HG02759 (cell line): ENCODE results near the gene HYAL3.
"Not testable (repeated sequence)": the region's sequence is repeated elsewhere in the genome, so short reads cannot be mapped to it uniquely, and the experiment has no call there.

ENCODE experiments used
- ATAC-seq: cut with Tn5 transposase; IDR thresholded peaks from one replicate; pipeline ENCODE4 v1.9.1; 2021; ENCODE audit warnings: mild to moderate bottlenecking, moderate library complexity; ENCODE audit not compliant: unreplicated experiment

Gene HYAL3

DNA sequence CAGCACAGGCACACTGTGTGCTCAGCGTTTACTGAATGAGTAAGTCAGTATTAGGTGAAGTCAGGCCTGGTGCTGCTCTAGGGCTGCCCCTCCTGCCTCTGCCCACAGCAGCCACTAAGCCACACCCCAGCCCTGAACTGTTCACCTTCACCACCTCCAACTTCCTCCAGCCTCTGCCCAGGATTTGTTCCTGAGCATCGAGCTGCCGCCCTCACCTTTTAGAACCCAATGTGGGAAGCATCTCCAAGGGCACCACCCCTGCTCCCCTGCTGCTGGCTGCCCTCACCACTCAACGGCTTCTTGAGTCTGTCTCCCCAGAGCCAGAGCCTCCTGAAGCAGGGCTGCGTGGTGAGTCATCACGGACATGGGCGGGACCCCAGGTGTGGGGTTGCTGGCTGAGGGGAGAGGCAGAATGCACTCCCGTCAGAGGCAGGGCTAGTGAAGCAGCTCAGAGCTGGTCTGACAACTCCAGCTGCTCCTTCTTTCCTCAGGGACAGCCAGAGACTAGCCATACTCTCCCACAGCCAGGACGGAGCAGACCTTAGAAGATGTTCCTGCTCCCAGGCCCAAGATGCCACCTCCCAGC is 17.5 kb upstream of the HYAL3 start:
- no peak for ATAC-seq

DNA sequence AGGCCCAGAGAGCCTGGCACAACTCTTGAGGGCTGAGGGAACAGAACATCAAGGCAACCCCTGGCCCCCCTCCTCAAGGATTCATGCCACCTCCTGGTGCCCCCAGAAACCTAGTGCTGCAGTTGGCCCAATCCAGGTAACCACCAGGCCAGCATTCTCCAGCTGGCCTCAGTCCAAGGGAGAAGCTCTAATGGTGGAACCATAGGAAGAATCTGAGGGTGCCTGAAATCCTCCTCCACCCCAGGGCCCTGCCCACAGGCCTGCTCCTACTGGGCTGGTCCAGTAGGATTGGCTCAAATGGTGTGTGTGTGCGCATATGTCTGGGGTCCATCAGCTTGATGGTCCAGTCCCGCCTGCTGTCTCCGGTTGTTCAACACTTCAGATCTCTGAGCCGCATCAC is 15.6 kb upstream of the HYAL3 start:
- ATAC-seq = no peak

GRCh38 chr3:50314342-50314741 is 15.1 kb upstream of the HYAL3 start:
- ATAC-seq = no peak

DNA sequence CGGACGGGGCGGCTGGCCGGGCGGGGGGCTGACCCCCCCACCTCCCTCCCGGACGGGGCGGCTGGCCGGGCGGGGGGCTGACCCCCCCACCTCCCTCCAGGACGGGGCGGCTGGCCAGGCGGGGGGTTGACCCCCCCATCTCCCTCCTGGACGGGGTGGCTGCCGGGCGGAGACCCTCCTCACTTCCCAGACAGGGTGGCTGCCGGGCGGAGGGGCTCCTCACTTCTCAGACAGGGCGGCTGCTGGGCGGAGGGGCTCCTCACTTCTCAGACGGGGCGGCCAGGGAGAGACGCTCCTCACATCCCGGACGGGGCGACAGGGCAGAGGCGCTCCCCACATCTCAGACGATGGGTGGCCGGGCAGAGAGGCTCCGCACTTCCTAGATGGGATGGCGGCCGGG is 12.8 kb upstream of the HYAL3 start:
- not testable (repeated sequence) for ATAC-seq

DNA sequence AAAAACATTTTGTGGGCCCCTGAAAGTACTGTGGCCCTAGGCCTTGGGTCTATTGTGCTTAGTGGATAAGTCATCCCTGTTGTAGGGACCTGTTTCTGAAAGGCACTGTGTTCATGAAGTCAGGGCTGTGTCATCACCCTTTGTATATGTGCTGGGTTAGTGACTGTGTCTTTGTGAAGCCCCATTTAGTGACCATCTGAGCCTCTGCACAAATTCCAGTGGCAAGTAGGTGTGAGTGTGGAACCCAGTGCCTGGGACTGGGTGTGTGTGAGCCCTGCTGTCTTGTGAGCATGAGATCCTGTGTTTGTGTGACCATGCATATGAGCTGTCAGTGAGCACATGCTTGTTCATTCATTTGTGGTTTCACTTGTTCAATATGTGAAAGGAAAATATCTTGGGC is 5.4 kb upstream of the HYAL3 start:
- ATAC-seq = no peak

DNA sequence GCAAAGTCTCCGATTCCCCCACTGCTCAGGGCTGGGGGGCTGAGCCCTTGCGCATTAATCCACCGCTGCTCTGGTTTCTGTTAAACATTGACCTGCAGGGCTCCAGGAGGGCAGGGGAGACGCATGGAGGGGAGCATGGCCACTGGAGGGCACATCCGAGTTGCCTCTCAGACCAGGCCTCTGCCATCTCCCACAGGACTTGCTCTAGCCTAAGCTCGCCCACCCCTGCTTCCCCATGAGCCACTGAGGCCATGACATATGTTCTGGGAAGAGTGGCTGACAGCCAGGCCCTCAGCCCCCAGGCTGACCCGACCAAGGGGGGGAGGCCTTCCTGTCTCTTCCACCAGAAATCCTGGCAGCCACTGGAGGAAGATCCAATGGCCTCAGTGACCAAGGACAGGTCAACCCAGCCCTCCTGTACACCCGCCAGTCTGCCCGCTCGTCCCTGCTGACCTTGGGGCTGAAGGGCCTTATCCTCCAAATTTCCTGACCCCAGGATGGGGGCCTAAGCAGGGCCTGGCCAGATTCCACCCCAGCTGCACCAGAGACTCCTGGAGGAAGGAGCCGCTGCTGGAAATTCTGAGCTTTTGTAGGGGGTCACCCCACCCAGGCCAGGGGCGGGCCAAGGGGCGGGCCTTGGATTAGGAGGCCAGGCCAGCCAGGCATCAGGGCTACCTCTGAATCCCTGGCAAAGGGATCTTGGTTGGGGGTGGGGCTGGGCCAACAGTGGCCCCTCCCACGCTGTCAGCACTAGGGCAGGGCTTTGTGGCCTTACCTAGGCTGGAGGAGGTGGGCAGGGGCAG is 4.0 kb upstream of the HYAL3 start, which contains the start of gene HYAL1:
Gene HYAL1, minus strand, starts transcription at position 562 of the 803 bp plus-strand sequence. CDS start 618 bp downstream, outside the sequence.
- no peak for ATAC-seq

DNA sequence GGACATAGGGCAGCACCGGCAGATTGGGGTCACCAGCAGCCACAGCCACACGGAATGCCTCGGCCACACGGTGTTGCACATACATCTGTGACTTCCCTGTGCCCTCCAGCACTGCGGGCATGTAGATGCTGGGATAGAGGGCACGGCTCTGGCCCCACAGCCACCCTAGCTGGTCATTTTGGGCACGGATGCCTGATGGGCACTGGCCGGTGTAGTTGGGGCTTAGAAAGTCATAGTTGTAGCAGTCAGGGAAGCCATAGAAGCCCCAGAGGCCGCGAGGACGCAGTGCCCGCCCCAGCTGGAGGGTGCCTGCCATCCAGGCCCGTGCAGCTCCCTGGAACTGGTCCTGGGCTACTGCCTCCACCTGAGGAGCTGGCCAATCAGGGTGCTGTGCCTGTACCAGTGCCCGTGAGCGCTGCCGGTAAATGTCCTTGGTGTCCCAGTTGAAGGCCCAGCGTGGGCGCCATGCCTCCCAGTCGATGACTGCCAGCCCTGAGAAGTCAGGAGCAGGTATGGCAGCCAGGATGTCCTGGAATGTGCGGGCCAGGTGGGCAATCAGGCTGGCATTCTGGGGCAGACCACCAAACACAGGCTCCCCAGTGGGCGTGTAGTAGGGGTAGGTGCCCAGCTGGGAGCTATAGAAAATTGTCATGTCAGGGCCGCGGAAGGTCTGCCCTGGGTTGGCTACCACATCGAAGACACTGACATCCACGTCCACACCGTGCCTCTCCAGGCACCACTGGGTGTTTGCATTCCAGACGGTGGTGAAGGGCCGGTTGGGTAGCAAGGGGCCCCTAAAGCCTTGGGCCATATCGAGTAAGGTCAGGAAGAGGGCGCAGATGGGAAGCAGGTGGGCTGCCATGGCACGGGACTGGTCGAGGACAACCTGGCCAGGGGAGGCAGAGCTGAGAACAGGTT is 3.1 kb upstream of the HYAL3 start:
- ATAC-seq = no peak

DNA sequence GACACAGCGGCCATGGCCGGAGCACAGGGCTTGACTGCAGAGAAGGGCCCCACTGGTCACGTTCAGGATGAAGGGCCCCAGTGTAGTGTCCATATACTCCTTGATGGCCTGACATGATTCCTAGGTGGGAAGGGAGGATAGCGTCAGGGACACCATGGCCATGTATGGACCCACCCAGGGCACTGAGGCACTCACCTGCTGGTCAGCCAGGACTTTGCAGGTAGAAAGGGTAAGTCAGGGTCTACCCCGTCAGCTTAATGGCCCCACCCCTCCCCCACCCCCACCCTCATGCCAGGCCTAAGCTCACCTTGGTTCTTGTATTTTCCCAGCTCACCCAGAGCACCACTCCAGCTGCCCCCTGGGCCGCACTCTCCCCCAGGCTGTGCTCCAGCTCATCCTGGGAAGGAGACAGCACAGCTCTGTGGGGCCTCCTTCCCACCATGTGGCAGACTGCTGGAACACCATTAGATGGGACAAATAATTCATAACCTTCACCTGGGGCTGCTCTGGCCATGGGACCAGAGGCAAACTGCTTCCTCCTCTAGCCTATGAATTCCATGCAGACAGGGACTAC is 1.6 kb upstream of the HYAL3 start:
- ATAC-seq = no peak

GRCh38 chr3:50299929-50300680 is 900 bp upstream of the HYAL3 start:
- ATAC-seq = no peak

DNA sequence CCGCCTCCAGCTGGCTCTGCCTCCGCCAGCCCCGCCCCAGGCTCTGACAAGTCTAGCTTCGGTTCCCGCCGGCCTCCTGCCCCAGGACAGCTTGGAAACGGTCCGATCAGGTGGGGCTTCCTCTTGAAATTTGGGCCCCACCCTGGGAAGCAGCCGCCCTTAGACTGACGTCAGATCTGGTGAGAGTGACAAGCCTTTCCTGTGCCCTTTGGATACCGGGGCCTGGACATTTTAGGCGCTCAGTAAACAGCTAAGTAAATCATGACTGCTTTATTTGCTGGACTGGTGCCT is 378 bp upstream of the HYAL3 start:
- ATAC-seq = no peak

DNA sequence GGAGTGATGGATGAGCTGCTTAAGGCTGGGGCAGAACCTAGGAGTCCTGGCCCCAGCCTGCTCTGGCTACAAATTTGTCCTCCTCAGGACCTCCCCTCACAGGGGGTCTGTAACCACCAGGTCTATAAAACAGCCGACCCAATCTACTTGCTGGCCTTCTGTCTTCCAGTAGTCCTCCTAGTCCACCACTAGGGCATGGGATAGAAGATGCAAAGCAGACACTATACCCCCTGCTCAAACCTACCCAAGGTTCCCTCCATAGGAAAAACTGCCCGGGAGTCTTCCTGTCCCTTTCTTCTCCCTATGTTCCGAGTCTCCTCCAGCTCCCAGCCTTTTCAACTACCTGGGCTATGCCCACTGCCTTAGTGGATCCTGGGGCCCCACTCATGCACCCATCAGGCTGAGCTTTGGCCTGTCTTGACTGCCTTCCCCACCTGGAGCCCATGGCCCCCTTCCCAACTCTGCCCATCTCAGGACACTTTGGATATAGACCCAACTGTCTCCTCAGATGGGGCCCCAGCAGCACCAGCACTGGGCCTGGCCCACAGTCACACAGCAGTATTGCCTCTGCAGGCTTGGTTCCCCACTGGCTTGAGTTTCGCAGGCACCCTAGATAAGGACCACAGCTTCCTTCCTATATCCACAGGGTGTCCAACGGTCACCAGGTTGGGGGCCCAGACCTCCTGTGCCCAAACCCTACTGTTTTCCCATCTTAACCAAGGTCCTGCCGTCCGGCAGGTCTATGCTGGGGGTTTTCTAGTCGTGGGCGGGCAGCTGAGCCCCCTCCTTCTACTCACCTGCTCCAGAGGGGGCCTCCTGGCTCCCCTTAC is 1.1 kb downstream of the HYAL3 start:
- no peak for ATAC-seq

GRCh38 chr3:50297384-50297775 is 1.8 kb downstream of the HYAL3 start:
- ATAC-seq = no peak

DNA sequence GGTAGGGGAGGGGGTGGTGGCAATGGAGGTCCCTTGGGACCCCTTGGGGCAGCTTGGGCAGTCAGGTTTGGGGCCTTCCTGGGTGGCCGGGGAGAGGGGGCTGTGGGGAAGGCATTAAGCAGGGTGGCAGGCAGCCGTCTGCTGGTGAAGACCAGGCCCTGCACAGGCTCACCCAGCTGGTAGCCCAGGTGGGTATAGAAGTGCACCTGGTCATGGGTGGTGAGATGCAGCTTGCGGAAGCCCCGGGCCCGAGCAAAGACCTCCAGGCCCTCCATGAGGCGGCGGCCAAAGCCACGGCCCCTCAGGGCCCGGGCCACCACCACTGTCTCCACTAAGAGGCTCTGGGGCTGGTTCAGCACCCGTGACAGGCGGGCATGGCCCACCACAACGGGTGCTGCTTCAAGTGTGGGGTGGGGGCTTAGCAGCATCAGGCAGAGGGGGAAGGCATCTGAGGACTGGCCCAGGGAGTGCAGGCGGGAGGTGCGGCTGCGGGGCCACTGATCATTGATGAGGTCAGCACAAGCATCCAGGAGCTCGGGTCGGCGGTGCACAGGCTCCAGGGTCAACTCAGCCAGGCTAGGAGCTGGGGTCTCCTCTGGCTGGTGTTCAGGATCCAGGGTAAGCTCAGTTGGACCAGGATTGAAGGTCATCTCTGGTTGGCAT is 2.4 kb downstream of the HYAL3 start:
- no peak for ATAC-seq

DNA sequence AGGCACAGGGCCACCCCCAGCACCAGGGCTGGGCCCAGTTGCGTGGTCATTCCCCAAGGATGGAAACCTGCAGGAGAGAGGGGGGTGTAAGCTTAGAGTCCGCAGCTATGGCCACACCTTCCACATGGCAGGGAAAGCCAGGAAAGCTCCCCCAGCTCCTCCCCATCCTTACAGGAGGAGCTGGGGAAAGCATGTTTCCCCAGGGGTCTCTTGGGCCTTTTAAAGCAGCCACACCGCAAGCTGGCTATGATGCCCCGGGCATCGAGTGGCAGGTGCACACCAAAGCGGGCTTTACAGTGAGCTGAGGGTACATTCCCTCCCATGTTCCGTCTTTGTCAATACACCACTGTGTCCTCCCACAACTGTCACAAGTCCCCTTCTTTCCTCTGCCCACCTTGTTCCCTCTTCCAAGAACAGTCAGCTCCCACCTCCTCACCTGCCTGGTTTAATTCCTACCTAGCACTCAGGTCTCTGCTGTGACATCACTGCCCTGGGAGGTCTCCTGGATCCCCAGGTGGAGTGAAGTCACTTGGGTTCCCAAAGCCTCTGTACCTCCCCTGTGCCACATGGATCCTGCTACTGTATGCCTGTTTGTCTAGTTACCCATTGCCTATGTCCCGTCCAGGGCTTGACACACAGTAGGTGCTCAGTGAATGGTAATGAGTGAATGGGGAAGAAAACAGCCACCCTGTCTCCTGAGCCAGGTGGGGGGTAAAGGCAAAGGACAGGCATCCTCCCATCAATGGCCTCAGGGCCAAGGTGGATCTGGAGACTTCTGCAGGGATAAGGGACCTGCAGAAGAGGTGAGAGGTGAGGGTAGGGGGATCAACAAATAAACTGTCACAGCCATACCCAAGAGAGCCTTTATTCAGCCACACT is 3.4 kb downstream of the HYAL3 start:
- ATAC-seq = no peak

DNA sequence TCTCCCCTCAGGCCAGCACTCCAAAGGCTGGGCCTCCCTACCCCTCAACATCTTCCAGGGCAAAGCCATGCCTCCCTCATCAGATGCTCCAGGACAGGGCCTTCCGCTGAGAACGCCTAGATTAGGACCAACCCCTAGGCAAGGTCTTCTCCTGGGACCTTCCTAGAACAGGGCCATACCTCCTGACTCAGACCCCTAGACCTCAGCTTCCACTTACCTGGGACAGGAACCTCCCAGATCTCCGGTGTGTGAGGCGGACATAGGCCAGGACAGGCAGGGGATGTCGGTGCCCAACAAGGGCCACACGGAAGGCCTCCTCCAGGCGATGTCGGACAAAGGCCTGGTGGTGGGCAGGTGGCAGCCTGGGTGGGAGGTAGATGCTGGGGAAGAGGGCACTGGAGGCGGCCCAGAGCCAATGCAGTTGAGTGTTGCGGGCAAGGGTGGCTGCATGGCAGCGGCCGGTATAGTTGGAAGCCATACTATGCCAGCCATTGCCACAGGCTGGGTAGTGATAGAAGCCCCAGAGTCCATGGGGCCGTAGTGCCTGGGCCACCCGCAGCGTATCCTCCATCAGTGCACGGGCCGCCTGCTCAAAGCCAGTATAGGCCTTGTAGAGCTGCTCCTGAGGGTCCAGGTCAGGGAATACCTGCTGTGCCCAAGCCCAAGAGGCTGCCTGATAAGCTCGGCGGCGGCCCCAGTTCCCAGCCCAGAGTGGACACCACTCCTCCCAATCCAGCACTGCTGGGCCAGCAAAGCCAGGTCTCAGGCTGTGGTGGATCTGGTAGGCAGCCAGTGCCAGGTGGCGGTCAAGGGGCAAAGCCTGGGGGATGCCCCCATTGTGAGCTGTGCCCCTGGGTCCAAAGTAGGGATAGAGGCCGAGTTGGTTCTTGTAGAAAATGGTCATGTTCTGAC is 4.5 kb downstream of the HYAL3 start:
- no peak for ATAC-seq

GRCh38 chr3:50294089-50294488 is 5.1 kb downstream of the HYAL3 start:
- no peak for ATAC-seq

GRCh38 chr3:50293079-50293801 is 6.0 kb downstream of the HYAL3 start:
- no peak for ATAC-seq
